ENCODE measurements around the gene CELF4.
"Not testable (repeated sequence)": the region's sequence is repeated elsewhere in the genome, so short reads cannot be mapped to it uniquely, and the experiment has no call there.

Gene CELF4

DNA sequence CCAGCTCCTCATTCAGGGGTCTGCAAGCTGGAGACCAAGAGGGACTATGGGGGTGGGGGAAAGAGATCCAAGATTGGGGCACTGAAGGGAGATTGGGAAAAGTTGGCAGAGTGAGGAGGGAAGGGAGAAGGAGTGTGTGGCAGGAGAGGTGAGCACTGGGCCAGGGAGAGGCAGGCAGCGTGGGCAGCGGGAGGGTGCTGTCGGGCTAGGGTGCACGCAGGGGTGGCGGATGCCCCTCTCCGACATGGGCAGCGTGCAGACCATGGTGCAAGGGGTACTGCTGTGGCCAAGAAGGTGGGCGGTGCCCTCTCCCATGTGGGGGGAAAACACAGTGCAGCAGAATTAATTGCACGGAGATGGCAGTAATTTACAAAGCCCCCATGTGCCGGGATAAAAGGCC lies 74.1 kb downstream of the CELF4 start:
- no peak for DNase-seq

DNA sequence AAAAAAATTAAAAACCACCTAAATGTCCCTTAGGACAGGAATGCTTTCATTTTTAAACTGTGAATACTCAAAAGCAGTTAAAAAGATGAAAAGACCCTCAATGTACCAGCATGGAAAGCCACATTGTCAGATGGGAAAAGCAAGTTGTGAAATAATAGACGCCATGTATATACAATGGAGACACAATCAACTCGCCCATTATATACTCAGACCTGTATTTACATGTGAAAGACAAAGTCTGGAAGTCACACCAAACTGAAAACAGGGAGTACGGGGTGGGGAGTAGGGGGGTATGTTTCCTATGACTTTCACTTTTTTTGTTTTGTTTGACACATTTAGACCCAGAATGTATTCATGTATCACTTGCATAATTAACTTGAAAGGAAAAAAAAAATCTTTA lies 75.6 kb downstream of the CELF4 start:
- no peak for DNase-seq

DNA sequence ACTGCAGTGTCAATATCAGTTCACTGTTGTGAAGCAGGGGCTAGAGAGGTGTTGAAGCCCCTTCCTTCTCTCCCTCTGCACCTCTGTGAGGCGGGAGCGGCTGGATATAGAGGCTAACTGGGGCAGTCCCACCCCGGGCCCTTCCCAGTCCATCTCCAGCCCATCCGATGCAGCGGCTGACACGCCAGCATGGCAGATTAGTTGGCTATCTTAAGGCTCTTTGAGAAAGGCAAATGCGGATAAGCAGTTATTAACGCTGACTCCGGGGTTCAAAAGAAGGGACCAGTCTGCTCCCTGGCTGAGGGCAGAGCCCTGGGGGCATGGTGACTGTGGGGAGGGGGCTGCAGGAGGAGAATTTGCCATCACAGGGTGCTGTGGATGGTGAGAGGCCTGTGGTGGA lies 76.6 kb downstream of the CELF4 start:
- DNase-seq = no peak

DNA sequence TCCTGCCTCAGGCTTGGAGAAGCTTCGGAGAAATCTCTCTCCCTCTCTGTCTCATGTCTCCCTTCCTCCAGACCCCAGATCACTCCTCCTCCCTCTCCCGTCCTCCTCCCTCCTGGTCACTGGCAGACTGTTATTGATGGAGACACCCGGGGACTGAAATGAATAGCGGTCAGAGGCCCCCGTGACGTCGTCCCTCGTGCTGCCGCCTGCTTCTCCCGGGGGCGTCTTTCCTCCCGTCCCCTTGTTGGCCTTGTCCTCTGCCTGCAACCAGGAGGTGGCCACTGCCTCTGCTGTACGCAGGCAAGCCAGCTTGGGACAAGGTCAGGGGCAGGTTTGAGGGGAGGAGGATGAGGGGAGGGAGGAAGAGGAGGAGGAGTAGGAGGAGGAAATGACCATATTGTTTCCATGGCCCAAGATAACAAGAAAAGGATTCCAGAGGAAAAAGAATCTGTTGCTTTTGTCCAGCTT lies 78.2 kb downstream of the CELF4 start:
- DNase-seq = no peak

DNA sequence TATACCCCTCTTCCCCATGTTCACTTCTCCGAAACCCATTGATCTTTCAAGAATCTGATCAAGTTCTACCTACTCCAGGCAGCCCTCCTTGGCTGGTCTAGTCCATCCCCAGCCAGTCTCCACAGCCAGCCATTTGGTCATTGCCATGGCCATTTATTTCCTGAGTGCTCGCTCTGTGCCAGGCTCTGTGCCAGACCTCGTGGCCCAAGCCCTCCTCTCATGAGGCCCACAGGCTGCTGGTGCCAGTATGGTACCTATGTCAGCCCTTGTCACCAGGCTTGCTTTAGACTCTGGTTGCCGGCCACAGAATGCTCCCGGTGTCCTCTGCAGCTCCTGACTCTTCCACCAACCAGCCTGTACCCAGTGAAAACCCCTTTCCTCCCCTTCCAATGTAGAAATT lies 78.8 kb downstream of the CELF4 start:
- no peak for DNase-seq

DNA sequence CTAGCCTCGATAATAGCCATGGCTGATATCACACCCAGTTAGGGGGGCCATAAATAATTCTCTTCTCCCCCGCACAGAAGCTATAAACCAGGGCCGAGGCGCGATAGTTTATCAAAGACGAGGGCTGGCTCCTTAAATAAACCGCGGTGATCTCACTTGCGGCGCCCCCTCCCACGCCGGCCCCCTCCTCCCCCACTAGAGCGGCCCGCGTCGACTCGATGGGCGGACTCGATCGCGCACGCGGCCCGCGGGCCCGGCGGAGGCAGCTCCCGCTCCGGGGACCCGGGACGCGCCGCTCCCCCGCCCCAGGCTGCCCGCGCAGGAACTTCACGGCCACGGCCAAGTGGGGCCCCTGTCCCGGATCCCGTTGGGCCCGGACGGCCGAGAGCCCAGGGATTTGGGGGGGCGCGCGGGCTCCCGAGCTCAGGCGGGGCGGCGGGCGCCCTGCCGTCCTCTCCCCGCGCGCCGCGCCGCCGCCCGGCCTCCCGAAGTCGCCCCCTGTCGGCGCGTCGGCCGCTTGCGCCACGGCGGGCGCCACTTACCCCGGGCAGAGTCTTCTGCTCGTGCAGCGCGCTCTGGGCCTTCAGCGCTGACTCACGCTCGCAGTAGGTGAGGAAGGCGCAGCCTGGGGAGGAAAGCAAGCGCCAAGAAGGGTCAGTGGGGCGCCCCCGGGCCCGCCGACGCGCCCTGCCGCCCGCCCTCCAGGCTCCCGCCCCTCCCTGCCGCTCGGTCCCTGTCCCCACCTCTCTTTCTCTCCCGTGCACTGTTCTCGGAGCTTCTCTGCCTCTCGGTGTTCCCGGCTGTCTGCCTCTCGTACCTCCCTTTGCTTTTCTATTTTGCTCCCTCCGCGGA lies 80.4 kb downstream of the CELF4 start:
- DNase-seq = no peak

DNA sequence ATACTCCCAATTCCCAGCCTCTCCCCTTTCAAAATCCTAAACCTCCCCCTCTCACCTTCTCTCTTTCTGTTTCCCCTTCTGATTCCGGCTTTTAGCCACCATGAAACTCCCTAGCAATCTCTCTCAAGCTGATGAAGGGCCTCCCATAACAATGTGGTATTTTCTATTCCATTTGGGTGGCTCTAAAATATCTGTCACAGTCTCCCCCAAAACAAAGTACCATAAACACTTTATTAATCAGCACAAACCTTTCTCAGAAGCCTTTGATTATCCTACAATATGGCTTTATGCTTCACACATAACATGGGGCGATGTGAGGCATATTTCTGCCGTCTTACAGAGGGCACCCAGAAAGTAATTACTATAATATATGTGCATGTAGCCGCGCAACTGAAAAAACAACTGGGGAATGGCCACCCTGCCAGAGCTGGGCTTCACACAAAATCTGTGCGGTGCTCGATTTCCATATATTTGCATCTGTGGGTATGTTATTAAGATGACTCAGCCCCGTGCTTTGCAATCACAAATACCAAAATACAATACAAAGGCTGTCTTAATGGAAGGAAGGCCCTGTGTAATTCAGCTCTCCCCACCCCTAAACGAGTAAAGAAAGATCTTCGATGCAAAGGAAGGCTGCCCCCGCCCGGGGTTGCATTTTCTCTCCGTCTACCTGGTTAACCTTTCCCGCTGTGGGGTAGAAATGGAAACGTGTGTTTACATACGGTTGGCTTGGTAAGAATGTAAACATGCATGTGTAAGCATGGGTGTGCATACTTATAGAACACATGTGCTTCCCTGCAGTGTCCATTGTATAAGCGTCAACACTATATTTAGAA lies 81.4 kb downstream of the CELF4 start:
- no peak for DNase-seq

DNA sequence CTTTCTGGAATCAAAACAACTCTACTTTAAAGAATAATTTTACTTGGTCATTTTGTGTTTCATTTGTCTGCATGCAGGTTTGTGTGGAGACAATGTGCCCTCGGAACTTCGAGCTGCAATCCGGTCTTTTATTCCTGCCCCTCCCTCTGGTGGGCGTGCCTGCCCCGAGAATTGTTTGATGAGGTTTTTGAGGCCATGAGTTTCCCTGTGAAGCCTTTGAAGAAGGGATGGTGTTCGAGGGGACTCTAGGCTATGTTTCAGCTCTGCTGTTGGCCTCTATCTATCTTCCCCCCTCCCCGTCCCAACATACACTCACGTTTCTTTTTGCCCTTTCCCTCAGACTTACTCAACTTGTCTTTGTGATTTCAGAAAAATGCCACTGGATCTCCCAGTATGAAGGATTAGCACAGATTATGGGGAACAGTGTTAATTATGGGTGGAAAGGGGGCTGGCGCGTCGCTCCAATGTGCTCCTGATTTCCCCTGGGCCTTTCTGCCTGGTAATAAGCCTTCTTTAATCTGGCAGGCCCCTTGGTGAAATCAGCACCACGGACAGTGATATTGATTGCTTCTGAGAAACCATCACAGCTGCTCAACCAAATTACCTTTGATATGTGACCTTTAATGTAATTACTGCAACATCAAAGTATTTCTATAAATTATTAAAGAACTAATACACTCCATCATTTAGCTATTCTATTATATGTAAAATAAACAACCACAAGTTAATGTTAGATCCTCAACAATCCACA lies 82.2 kb downstream of the CELF4 start:
- no peak for DNase-seq

DNA sequence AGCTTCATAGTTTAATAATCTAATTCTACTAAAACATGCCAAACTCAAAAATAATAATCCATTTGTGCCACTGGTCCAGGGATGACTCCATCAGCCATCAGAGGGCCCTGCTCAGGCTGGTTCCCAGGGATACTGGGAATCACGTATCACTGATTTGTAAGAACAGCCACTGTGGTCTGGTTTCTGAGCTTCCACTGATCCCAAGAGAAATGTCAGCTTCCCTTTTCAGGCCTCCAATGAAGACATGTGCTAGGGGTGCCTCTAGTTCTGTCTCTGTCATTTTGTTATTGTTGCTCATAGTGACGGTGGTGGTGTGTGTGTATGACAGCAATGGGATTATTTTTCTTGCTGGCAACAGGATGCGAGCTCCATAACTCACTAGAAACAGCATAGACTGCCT lies 83.2 kb downstream of the CELF4 start:
- no peak for DNase-seq

DNA sequence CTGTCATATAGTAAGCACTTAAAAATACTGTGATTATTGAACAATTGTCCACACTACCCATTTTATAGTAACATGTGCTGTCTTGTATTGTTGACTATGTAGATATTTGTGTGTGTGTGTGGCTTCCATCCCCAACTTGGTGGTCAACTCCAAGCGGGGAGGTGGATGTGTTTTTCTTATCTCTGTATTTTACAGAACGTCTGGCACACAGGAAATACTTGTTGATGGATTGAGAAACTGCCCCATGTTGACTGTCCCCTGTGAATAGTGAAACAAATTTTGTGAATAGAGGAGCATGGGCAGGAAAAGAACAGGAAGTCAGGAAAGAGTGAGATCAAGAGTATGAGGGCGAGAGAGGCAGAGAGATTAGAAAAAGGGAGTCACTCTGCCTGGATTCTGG lies 83.6 kb downstream of the CELF4 start:
- no peak for DNase-seq

DNA sequence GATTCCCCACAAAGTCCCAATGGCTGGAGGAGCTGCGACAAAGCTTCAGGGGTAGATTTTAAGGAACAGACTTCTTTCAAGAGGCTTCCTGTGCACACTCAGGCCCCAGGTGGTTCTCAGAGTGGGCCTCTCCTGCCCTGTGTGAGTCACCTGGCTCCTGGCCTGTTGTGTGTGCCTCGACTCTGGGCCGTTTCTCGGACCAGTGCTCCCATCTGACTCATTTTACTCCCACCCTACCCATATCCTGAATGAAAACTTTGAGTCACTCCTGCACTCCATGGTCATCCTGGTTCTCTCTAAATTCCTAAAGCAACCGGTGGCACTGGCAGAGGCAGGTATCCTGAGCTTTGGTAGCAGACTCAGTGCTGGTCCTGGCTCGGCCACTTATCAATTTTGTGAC lies 84.1 kb downstream of the CELF4 start:
- DNase-seq = no peak

DNA sequence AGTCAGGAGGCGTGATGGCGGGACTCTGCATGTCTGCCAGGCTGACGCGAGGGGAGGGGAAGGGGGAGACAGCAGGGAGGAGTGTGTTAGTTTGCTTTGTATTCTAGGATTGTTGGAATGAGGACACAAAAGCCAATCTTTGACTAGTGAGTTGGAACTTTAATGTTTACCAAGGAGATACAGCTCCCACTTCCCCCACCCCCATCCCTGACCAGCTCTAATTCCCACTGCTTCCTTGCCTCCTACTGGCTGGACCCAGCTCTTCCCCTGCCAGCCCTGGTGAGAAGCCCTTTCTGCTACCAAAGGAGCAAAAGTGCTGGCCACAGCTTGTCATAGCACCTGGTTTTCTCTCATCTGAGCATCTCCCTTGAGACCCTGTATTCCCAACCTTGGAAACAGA lies 84.5 kb downstream of the CELF4 start:
- DNase-seq = no peak

DNA sequence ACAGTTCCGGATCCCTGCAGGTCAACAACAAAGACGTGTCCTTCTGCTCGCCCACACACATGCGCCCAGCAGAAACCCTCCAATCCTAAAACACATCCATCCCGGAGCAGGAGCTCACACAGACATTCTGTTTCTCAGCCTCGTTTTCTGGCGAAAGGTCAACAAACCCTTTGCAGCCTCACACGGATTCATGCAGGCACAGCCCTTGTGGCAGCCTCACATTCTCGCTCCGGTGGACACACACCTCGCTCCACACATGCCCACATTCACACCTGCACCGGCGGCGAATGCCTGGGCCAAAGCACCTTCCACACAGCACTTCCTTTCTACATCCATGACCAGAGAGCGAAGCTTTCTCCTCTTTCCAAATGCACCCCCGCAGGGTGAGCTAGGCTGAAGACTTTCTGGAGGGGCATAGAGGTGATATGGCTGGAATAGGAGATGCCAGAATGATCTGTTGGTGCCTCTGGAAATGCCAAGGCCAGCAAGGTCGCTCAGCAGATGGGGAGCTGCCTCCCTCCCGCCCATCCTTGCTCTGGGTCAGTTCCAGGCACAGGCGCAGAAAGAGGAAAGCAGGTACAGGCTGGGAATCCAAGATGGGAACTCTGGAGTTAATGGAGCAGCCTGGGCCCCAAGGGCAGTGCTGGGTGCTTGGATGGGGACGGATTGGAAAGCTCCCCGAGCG lies 88.8 kb downstream of the CELF4 start:
- no peak for DNase-seq

DNA sequence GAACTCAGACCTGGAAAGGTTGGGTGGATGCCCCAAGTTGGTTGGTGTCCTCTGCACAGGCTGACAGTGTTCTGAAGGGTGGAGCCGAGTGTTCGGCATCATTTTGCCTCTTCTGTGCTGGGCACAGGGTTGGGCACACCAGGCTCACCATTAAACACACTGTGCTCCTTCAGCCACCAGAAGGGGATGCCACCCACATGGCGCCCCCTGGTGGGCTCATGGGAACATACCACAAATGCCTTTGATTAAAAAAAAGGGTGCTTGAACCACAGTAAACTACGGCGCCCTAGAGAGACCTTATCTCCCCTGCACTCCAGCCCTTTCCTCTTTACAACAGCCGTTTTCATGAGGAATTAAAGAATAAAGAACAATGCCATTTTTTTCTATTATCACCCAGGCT lies 89.4 kb downstream of the CELF4 start:
- DNase-seq = peak; percentile 14

DNA sequence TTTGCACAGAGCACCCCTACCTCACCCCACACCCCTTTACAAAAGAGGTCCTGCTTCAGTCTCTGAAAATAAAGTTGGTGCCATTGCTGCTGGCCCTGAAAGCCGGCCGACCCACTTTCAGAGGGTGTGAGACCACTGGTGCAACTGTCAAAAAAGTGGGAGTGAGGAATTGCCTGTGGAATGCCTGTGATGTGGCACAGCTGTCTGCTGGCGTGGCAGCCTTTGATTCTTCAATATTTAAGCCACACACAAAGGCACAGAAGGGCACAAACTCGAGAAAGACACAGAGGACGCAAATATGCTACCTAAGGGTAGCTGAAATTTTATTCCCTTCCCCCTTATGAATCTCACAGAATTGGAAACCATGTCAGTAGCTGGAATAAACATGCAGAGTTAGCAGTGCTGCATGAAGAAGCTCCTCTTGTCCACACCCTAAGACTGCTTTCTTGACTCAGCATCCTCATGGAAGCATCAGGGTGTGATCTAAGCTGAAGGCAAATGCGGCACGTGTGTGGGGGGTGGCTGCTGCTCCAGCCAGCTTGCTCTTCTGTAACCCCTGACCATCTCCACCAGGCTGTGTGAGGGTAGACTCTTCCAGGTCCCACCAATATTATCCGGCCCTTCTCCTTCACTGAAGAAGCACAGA lies 92.3 kb downstream of the CELF4 start:
- no peak for DNase-seq

DNA sequence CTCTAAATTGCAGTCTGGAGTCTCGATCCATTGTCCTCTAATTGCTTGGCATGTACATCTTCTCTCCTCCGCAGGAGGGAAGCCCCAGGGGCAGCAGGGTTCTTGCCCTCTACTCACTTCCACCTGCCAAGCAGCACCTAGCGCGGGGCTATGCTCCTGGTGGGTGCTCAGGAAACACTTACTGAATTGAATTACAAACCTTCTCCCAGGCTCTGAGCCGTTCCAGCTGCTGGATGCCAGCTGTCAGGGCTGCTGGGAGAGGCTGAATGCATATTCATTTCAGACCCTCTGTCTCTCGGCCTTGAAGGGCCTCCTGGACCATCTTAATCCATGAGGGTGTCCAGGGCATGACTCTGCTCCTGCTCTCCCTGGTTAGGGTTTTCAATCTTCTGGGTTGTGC lies 94.0 kb downstream of the CELF4 start:
- DNase-seq = no peak

DNA sequence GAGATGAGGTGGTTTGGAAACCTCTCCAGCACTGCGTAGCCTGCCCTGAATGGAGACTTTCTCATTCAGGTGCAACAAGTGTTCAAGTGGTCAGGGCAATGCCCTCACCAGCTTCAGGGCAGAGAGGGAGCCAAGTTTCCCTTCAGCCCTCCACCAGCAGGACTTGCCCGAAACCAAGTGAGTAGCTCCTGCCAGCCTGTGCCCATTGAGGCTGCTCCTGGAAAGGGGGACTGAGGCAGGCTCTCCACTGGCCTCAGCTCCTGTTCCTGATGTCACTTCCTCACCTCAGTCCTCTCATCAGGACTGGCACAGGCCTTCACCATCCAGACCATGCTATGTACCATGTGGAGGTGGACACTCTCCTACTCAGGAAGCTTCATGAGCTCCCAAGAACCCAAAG lies 94.6 kb downstream of the CELF4 start:
- no peak for DNase-seq

DNA sequence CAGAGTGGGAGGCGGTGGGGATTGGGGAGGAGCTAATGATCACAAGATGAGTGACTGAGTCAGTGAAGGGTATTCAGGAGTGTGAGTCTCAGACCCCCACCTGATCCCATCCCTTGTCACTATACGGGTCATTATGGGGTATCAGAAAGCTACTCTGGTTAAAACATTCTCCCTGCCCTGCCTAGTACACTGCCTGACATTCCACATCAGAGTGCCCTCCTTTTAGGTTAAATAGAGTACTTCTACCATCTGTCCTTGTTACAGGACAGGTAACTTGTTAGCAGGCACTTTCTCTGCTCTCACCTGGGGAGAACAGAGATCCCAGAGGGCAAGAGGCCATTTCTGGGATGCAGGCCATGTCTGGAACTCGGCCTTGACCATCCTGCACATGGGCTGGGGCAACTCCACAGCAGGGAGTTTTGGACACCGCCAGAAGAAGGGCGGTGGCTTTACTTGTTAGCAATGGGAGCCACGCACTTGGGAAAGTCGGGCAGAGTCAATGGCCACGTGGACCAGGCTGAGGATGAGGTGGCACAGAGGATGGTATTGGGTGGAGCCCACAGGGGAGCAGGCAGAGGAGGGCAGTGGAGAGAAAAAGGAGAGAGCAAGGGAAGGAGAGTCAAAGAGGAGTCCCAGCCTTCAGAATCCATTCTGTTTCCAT lies 98.5 kb downstream of the CELF4 start:
- DNase-seq = no peak

DNA sequence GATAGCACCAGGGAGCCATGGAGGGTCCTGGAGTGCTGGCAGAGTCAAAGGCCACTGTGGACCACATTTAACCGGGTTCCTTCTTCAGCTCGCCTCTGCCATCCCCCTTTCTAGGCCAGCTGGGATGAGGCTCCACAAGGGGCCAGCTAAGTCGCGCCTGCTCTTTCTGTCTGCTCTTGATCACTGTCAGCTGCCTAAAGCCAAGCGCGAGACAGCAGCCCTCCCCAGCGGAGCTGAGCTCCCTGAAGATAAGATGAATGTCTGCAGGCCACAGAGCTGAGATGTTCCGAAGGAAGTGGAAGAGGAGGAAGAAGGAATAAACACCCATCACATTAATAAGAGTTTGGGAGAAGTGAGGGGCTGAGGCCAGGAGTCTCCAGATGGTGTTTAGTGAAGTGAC lies 99.6 kb downstream of the CELF4 start:
- DNase-seq = no peak

DNA sequence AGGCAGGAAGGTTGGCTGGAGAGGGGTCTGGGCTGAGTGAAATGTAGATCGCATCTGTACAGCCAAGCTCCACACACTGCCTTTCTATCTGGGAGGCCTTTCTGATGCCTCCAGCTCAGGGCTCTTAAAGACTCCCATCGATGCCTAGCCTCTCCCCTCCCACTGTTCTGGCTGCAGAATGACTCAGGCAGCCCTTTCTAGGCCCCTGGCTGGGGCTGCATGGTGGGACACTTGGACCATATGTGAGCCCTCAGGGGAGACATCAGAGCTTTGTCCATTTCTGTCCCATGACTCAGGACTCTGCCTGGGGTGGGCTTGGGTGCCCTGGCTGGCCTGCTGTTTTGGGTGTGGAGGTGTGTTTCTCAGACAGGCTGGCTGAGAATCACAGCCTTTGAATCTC lies 101.3 kb downstream of the CELF4 start:
- DNase-seq = no peak

DNA sequence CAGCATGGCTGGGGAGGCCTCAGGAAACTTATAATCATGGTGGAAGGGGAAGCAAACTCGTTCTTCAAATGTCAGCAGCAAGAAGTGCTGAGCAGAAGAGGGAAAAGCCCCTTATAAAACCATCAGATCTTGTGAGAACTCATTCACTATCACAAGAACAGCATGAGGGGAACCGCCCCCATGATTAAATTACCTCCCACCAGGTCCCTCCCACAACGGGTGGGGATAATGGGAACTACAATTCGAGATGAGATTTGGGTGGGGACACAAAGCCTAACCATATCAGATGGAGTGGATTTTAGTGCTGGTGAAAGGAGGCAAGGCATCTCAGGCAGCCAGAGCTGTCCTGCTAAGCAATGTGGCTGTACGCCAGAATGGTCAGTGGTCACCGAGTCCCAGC lies 104.3 kb downstream of the CELF4 start:
- not testable (repeated sequence) for DNase-seq

DNA sequence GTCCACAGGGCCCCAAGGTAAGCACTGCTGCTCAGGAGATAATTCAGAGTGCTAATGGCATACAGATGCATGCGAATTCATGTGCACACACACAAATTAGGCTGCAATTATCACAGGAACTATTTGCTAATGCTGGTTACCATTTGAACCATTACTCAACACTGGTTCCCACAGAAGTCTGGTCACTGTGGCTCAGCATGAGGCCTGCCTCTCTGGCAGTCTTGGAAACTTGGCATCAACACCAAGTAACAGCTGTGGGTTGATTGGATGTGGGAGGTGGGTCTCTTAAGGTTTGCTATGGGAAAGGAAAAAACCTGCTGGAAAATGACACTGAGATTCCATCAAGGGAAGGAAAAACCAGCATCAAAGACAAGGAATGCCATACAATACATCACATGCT lies 105.0 kb downstream of the CELF4 start:
- DNase-seq = no peak
